Spleen (tissue), 7 donors: ENCODE measurements around the gene CAMK2B.

Source experiments
- CTCF ChIP-seq, 11 experiments: fragments of 200-600 bp in 7 of 11; fragments of 450-650 bp in 4 of 11; sonication (generic) in 4 of 11; IDR thresholded peaks in 8 of 11; conservative IDR thresholded peaks in 3 of 11; 1 replicate in 7 of 11; 2 replicates in 4 of 11; pipeline versions ENCODE4 v1.4.0 to v1.8.0; 2016 to 2021; ENCODE audit warnings: antibody characterized with exemption in 11 of 11, inconsistent platforms in 4 of 11, mild to moderate bottlenecking in 1 of 11
- POLR2A ChIP-seq, 3 donors: fragments of 450-650 bp; IDR thresholded peaks; one replicate each; pipeline ENCODE4 v1.5.1; 2017; ENCODE audit warnings: antibody characterized with exemption in 3 of 3, mild to moderate bottlenecking in 1 of 3
- POLR2AphosphoS5 ChIP-seq, 3 donors: sonication (generic); formaldehyde crosslinking; IDR thresholded peaks; one replicate each; pipeline ENCODE4 v1.5.1; 2017; ENCODE audit warnings: antibody characterized with exemption in 3 of 3
- donor health status: DM: no; HTN: no; CAD: no; lungs with moderate emphysema.
- donor health status: DM: no; HTN: no; CAD: no.
- donor health status: DM: no; HTN: no; CAD: no.

DNA sequence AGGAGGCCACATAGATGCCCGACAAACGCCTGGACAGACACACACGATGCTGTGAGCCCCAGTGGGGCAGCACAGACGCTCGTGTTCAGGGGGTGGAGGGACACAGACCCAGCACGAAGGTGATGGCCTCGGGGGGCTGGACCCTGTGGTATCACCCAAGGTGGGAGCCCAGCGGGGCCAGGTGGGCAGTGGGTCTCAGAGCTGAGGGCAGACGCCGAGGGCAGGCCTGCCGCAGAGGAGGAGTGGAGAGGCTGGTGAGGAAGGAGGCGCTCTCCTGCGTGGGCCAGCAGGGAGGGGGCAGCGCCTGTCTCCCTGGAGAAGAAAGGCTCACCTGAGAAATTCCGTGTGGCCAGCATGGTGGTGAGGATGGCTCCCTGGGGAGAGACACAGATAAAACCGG, 85.0 kb downstream of the CAMK2B start:
- no peak for TF ChIP-seq POLR2AphosphoS5 (IDR thresholded peaks at IDR 0.05)
- no peak for TF ChIP-seq POLR2A (IDR thresholded peaks at IDR 0.05)
- no peak for TF ChIP-seq CTCF (IDR thresholded peaks at IDR 0.05 in 8 of 11, conservative IDR thresholded peaks at IDR 0.05 in 3 of 11)
